Measurements from ENCODE around the gene FKBP15.

FKBP15 gene

GRCh38 chr9:113221003-113221799, at the start of gene FKBP15, which contains the start of gene SLC31A1:
Gene FKBP15 (minus strand): TSS chr9:113221277. CDS start chr9:113221243, 34 bp downstream.
Gene SLC31A1 (plus strand): TSS chr9:113221544. CDS start chr9:113256149, 34,605 bp downstream.
- Histone ChIP-seq H3K79me2 (ENCODE audit: insufficient read depth, low read length) (peaks cover 64% of the 10 kb centered on the region), H4K20me1 (ENCODE audit: insufficient read depth, low read length) (peaks cover 6% of the 10 kb centered on the region; the same call in 1 of the 2 replicates), H3K27ac (ENCODE audit: low read length) (peak within 1 kb of the TSS; percentile 85), H3K9ac (ENCODE audit: low read depth, low read length) (peak within 1 kb of the TSS; percentile 70), H3K4me3 (ENCODE audit: low read depth in 1 of 2, low read length in 2 of 2) (peak within 1 kb of the TSS; percentile 36 to 86), H3K27me3 (ENCODE audit: insufficient read depth, low read length, poor library complexity) (no peaks in the 10 kb centered on the region), H3K9me3 (ENCODE audit: insufficient read depth, low read length, severe bottlenecking) (no peaks in the 10 kb centered on the region), H2AFZ (ENCODE audit: low read depth, low read length) (peak within 1 kb of the TSS; percentile 95), H3K4me2 (ENCODE audit: insufficient read depth, low read length) (peak within 1 kb of the TSS; percentile 86), H3K4me1 (ENCODE audit: insufficient read depth, low read length) (peaks cover 44% of the 10 kb centered on the region), H3K36me3 (ENCODE audit: insufficient read depth, low read length) (peaks cover 5% of the 10 kb centered on the region; the same call in 1 of the 2 replicates)
- TF ChIP-seq EZH2 (IDR thresholded peaks at IDR 0.05; ENCODE audit: borderline replicate concordance, low read depth, low read length, severe bottlenecking) = no peak
- TF ChIP-seq CTCF (IDR thresholded peaks at IDR 0.05; ENCODE audit: borderline replicate concordance, extremely low read depth, low read length, poor library complexity, severe bottlenecking) = no peak
- ATAC-seq (ENCODE audit: insufficient read depth, low read depth) (peak; percentile 98), DNase-seq (peak; percentile 96)

- Histone ChIP-seq H3K4me3 (ENCODE audit: low read depth in 1 of 2, low read length in 2 of 2) (no peak overlapping the region), H3K27ac (ENCODE audit: low read length) (no peak overlapping the region), H3K79me2 (ENCODE audit: insufficient read depth, low read length) (peaks cover 17% of the 10 kb centered on the region), H3K9me3 (ENCODE audit: insufficient read depth, low read length, severe bottlenecking) (no peaks in the 10 kb centered on the region), H4K20me1 (ENCODE audit: insufficient read depth, low read length) (no peaks in the 10 kb centered on the region; the same call in 1 of the 2 replicates), H2AFZ (ENCODE audit: low read depth, low read length) (no peak overlapping the region), H3K4me1 (ENCODE audit: insufficient read depth, low read length) (peaks cover 15% of the 10 kb centered on the region), H3K36me3 (ENCODE audit: insufficient read depth, low read length) (peaks cover 56% of the 10 kb centered on the region), H3K27me3 (ENCODE audit: insufficient read depth, low read length, poor library complexity) (no peaks in the 10 kb centered on the region), H3K9ac (ENCODE audit: low read depth, low read length) (no peak overlapping the region), H3K4me2 (ENCODE audit: insufficient read depth, low read length) (no peak overlapping the region)
- ATAC-seq (ENCODE audit: insufficient read depth, low read depth) = no peak
- DNase-seq = no peak
- TF ChIP-seq EZH2 (IDR thresholded peaks at IDR 0.05; ENCODE audit: borderline replicate concordance, low read depth, low read length, severe bottlenecking) = no peak
- no peak for TF ChIP-seq CTCF (IDR thresholded peaks at IDR 0.05; ENCODE audit: borderline replicate concordance, extremely low read depth, low read length, poor library complexity, severe bottlenecking)
These were observed 48.8 kb upstream of the FKBP15 start for GRCh38 chr9:113269871-113270270.

DNA sequence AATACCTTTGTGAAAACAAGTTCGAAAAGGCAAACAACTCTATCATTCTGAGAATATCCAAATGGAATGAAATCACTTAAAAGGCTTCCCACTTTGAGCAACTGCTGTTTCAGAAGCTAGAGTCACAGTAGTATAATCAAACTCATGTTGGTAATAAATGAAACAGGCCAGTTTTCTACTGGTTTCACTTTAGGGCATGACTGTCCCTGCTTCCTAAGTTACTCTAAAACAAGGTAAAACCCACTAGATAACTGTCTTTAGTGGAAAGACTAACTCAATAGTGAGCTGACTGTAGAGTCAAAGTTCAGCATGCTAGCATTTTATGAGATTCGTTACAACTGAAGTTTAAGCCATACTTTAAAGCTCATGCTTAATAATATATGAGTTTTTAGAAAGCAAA, 48.3 kb upstream of the FKBP15 start:
- H3K27ac ChIP-seq (ENCODE audit: low read length) = no peak overlapping the region
- peaks cover 56% of the 10 kb centered on the region for H3K36me3 ChIP-seq (ENCODE audit: insufficient read depth, low read length)
- H4K20me1 ChIP-seq (ENCODE audit: insufficient read depth, low read length) = no peaks in the 10 kb centered on the region; the same call in 1 of the 2 replicates
- no peaks in the 10 kb centered on the region for H3K9me3 ChIP-seq (ENCODE audit: insufficient read depth, low read length, severe bottlenecking)
- no peak overlapping the region for H3K4me3 ChIP-seq (ENCODE audit: low read depth in 1 of 2, low read length in 2 of 2)
- H3K9ac ChIP-seq (ENCODE audit: low read depth, low read length) = no peak overlapping the region
- H3K4me1 ChIP-seq (ENCODE audit: insufficient read depth, low read length) = peaks cover 10% of the 10 kb centered on the region
- peaks cover 12% of the 10 kb centered on the region for H3K79me2 ChIP-seq (ENCODE audit: insufficient read depth, low read length)
- H2AFZ ChIP-seq (ENCODE audit: low read depth, low read length) = no peak overlapping the region
- H3K4me2 ChIP-seq (ENCODE audit: insufficient read depth, low read length) = no peak overlapping the region
- DNase-seq = no peak
- TF ChIP-seq EZH2 (IDR thresholded peaks at IDR 0.05; ENCODE audit: borderline replicate concordance, low read depth, low read length, severe bottlenecking) (no peak), CTCF (IDR thresholded peaks at IDR 0.05; ENCODE audit: borderline replicate concordance, extremely low read depth, low read length, poor library complexity, severe bottlenecking) (no peak)
- no peak for ATAC-seq (ENCODE audit: insufficient read depth, low read depth)
- no peaks in the 10 kb centered on the region for H3K27me3 ChIP-seq (ENCODE audit: insufficient read depth, low read length, poor library complexity)

All from DND-41 (cell line).